Keratinocyte (primary cell): ENCODE measurements around the gene GRAMD2B.

Source experiments
- CTCF ChIP-seq, 3 experiments: IDR thresholded peaks in 1 of 3; conservative IDR thresholded peaks in 1 of 3; optimal IDR thresholded peaks in 1 of 3; 2 replicates in 2 of 3; 3 replicates in 1 of 3; pipeline versions ENCODE3 to v1.5.1; 2011; ENCODE audit warnings: low read length in 3 of 3, mild to moderate bottlenecking in 3 of 3, moderate library complexity in 2 of 3, control low read depth in 1 of 3, inconsistent platforms in 1 of 3; ENCODE audit not compliant: insufficient read depth in 2 of 3; ENCODE audit errors: extremely low read depth in 1 of 3
- EZH2 ChIP-seq: IDR thresholded peaks from one replicate; pipeline ENCODE4 v1.6.1; 2012; ENCODE audit warnings: inconsistent platforms, mild to moderate bottlenecking, low read length, moderate library complexity

GRCh38 chr5:126460977-126461376, 37.8 kb downstream of the GRAMD2B start:
- TF ChIP-seq EZH2: no peak
- TF ChIP-seq CTCF (optimal IDR thresholded peaks at IDR 0.05 in 1 of 3, IDR thresholded peaks at IDR 0.05 in 1 of 3, conservative IDR thresholded peaks at IDR 0.05 in 1 of 3; ENCODE audit: extremely low read depth in 1 of 3, insufficient read depth in 2 of 3, low read length in 3 of 3): no peak
